Muscle layer of duodenum (tissue), 2 donors: ENCODE measurements around the gene CTNNA2.
A peak's percentile ranks its signal among the peaks of the same experiment; 100 is the strongest.

Experiments
- H3K27ac ChIP-seq: one replicate; pipeline ENCODE4 v1.7.0; 2013; ENCODE audit warnings: mild to moderate bottlenecking, low read length
- H3K27me3 ChIP-seq: one replicate; pipeline ENCODE4 v1.7.0; 2013; ENCODE audit warnings: low read depth, mild to moderate bottlenecking, control low read depth, low read length
- H3K36me3 ChIP-seq, 2 donors: one replicate each; pipeline ENCODE4 v1.7.0; 2013; ENCODE audit warnings: low read length in 2 of 2, control low read depth in 1 of 2, mild to moderate bottlenecking in 1 of 2; ENCODE audit not compliant: insufficient read depth in 2 of 2, control insufficient read depth in 1 of 2
- H3K4me1 ChIP-seq, 2 donors: one replicate each; pipeline ENCODE4 v1.7.0; 2013; ENCODE audit warnings: low read length in 2 of 2, mild to moderate bottlenecking in 2 of 2, control low read depth in 1 of 2, moderate library complexity in 1 of 2; ENCODE audit not compliant: insufficient read depth in 2 of 2, control insufficient read depth in 1 of 2
- H3K4me3 ChIP-seq, 2 donors: one replicate each; pipeline ENCODE4 v1.7.0; 2013; ENCODE audit warnings: low read length in 2 of 2, low read depth in 1 of 2, mild to moderate bottlenecking in 1 of 2
- H3K9me3 ChIP-seq, 2 donors: one replicate each; pipeline ENCODE4 v1.7.0; 2013; ENCODE audit warnings: low read length in 2 of 2, control low read depth in 1 of 2, mild to moderate bottlenecking in 1 of 2; ENCODE audit not compliant: control insufficient read depth in 1 of 2
- donor health status: healthy.

Gene CTNNA2

GRCh38 chr2:79512442-79513401 lies at the start of gene CTNNA2:
Gene CTNNA2 (plus strand): TSS chr2:79513051.
- H3K4me1 ChIP-seq = no peaks in the 10 kb centered on the region
- H3K9me3 ChIP-seq = peaks cover 0 to 3% of the 10 kb centered on the region in 2 donors
- peak within 1 kb of the TSS in 1 of 2 donors; percentile 45 for H3K4me3 ChIP-seq
- no peaks in the 10 kb centered on the region for H3K27me3 ChIP-seq
- H3K36me3 ChIP-seq = no peaks in the 10 kb centered on the region
- H3K27ac ChIP-seq = no peak within 1 kb of the TSS

GRCh38 chr2:79487399-79487798 lies 25.5 kb upstream of the CTNNA2 start:
- Histone ChIP-seq H3K9me3 (no peaks in the 10 kb centered on the region), H3K4me3 (no peak overlapping the region), H3K4me1 (no peaks in the 10 kb centered on the region), H3K27me3 (no peaks in the 10 kb centered on the region), H3K27ac (no peak overlapping the region), H3K36me3 (no peaks in the 10 kb centered on the region)

GRCh38 chr2:79511320-79511951 lies 1.4 kb upstream of the CTNNA2 start:
- no peak overlapping the region for H3K4me3 ChIP-seq
- H3K4me1 ChIP-seq = no peaks in the 10 kb centered on the region

GRCh38 chr2:79513711-79514110 lies 860 bp downstream of the CTNNA2 start:
- Histone ChIP-seq H3K9me3 (peaks cover 0 to 3% of the 10 kb centered on the region in 2 donors), H3K4me1 (no peaks in the 10 kb centered on the region), H3K36me3 (no peaks in the 10 kb centered on the region), H3K27me3 (no peaks in the 10 kb centered on the region), H3K4me3 (no peak overlapping the region), H3K27ac (no peak overlapping the region)

More at GRCh38 chr2:79511320-79511951, 1.4 kb upstream of the CTNNA2 start:
- Histone ChIP-seq H3K9me3 (peaks cover 0 to 3% of the 10 kb centered on the region in 2 donors), H3K36me3 (no peaks in the 10 kb centered on the region), H3K27ac (no peak overlapping the region), H3K27me3 (no peaks in the 10 kb centered on the region)

- H3K27me3 ChIP-seq = no peaks in the 10 kb centered on the region
- H3K36me3 ChIP-seq = no peaks in the 10 kb centered on the region
- H3K9me3 ChIP-seq = no peaks in the 10 kb centered on the region
- H3K4me1 ChIP-seq = no peaks in the 10 kb centered on the region
- H3K4me3 ChIP-seq = no peak overlapping the region
- no peak overlapping the region for H3K27ac ChIP-seq
Measured at GRCh38 chr2:79529636-79530035, 16.8 kb downstream of the CTNNA2 start.

GRCh38 chr2:79530443-79530842 lies 17.6 kb downstream of the CTNNA2 start:
- H3K27me3 ChIP-seq = no peaks in the 10 kb centered on the region
- no peak overlapping the region for H3K4me3 ChIP-seq
- H3K36me3 ChIP-seq = no peaks in the 10 kb centered on the region
- H3K27ac ChIP-seq = no peak overlapping the region
- H3K9me3 ChIP-seq = no peaks in the 10 kb centered on the region
- H3K4me1 ChIP-seq = no peaks in the 10 kb centered on the region

GRCh38 chr2:79547568-79547967 lies 34.7 kb downstream of the CTNNA2 start:
- Histone ChIP-seq H3K4me3 (no peak overlapping the region), H3K4me1 (no peaks in the 10 kb centered on the region), H3K36me3 (no peaks in the 10 kb centered on the region), H3K27me3 (no peaks in the 10 kb centered on the region), H3K27ac (no peak overlapping the region), H3K9me3 (peaks cover 9 to 48% of the 10 kb centered on the region in 2 donors)

GRCh38 chr2:79552653-79553052 lies 39.8 kb downstream of the CTNNA2 start:
- Histone ChIP-seq H3K4me1 (no peaks in the 10 kb centered on the region), H3K9me3 (peaks cover 4 to 24% of the 10 kb centered on the region in 2 donors), H3K27ac (no peak overlapping the region), H3K27me3 (no peaks in the 10 kb centered on the region), H3K4me3 (no peak overlapping the region), H3K36me3 (no peaks in the 10 kb centered on the region)

- Histone ChIP-seq H3K9me3 (peaks cover 0 to 9% of the 10 kb centered on the region in 2 donors), H3K4me3 (no peak overlapping the region), H3K4me1 (no peaks in the 10 kb centered on the region), H3K36me3 (no peaks in the 10 kb centered on the region), H3K27me3 (no peaks in the 10 kb centered on the region), H3K27ac (no peak overlapping the region)
Measured at GRCh38 chr2:79554899-79555298, 42.0 kb downstream of the CTNNA2 start.

- Histone ChIP-seq H3K4me1 (no peaks in the 10 kb centered on the region), H3K9me3 (no peaks in the 10 kb centered on the region), H3K27ac (no peak overlapping the region), H3K4me3 (no peak overlapping the region), H3K27me3 (no peaks in the 10 kb centered on the region), H3K36me3 (no peaks in the 10 kb centered on the region)
Measured at GRCh38 chr2:79564065-79564464, 51.2 kb downstream of the CTNNA2 start.

GRCh38 chr2:79569048-79569447 lies 56.2 kb downstream of the CTNNA2 start:
- no peak overlapping the region for H3K27ac ChIP-seq
- no peaks in the 10 kb centered on the region for H3K9me3 ChIP-seq
- H3K36me3 ChIP-seq = no peaks in the 10 kb centered on the region
- H3K4me3 ChIP-seq = no peak overlapping the region
- H3K27me3 ChIP-seq = no peaks in the 10 kb centered on the region
- H3K4me1 ChIP-seq = no peaks in the 10 kb centered on the region
